H9 (cell line): Measurements from ENCODE around the gene NINL. TPM values are rescaled to one million over a fixed set of nuclear protein-coding genes. Genes with fewer than 3 reads are reported as not detected.

ENCODE experiments used
- DNase-seq: peaks from one replicate; pipeline ENCODE4 v3.0.0-alpha.2; 2017
- H2AFZ ChIP-seq: one replicate; pipeline ENCODE4 v1.6.1; 2013; ENCODE audit warnings: mild to moderate bottlenecking, low read length, control low read depth, moderate library complexity
- H2AK5ac ChIP-seq: 2 replicates; pipeline ENCODE4 v1.6.1; 2013; ENCODE audit warnings: low read length, control low read depth, mixed read lengths; ENCODE audit not compliant: insufficient read length
- H2BK120ac ChIP-seq: one replicate; pipeline ENCODE4 v1.6.1; 2013; ENCODE audit warnings: low read depth, mild to moderate bottlenecking, low read length, control low read depth, inconsistent platforms; ENCODE audit not compliant: poor library complexity, severe bottlenecking
- H2BK12ac ChIP-seq: 2 replicates; pipeline ENCODE4 v1.6.1; 2013; ENCODE audit warnings: low read length, control low read depth, mixed read lengths, low read depth; ENCODE audit not compliant: insufficient read length
- H2BK15ac ChIP-seq: 2 replicates; pipeline ENCODE4 v1.6.1; 2013; ENCODE audit warnings: low read depth, low read length, control low read depth
- H2BK20ac ChIP-seq: one replicate; pipeline ENCODE4 v1.6.1; 2013; ENCODE audit warnings: low read depth, mild to moderate bottlenecking, low read length, control low read depth, inconsistent platforms; ENCODE audit not compliant: poor library complexity, severe bottlenecking
- H2BK5ac ChIP-seq: 2 replicates; pipeline ENCODE4 v1.6.1; 2013; ENCODE audit warnings: low read length, control low read depth, mixed read lengths; ENCODE audit not compliant: insufficient read length
- H3K14ac ChIP-seq: 2 replicates; pipeline ENCODE4 v1.6.1; 2013; ENCODE audit warnings: low read length, control low read depth; ENCODE audit not compliant: insufficient read depth
- H3K18ac ChIP-seq: 2 replicates; pipeline ENCODE4 v1.6.1; 2013; ENCODE audit warnings: low read depth, mild to moderate bottlenecking, mixed read lengths, low read length, control low read depth; ENCODE audit not compliant: insufficient read length
- H3K23ac ChIP-seq: 2 replicates; pipeline ENCODE4 v1.6.1; 2013; ENCODE audit warnings: low read length, control low read depth, mixed read lengths, low read depth; ENCODE audit not compliant: insufficient read length
- H3K23me2 ChIP-seq: 2 replicates; pipeline ENCODE4 v1.6.1; 2013; ENCODE audit warnings: low read depth, mild to moderate bottlenecking, mixed read lengths, low read length, control low read depth; ENCODE audit not compliant: insufficient read length, poor library complexity, severe bottlenecking
- H3K27ac ChIP-seq: 2 replicates; pipeline ENCODE4 v1.5.1; 2013; ENCODE audit warnings: low read length, control low read depth, mixed read lengths, low read depth; ENCODE audit not compliant: insufficient read length
- H3K27me3 ChIP-seq: 2 replicates; pipeline ENCODE4 v1.6.1; 2013; ENCODE audit warnings: low read length, control low read depth, inconsistent platforms; ENCODE audit not compliant: insufficient read depth
- H3K4ac ChIP-seq: 2 replicates; pipeline ENCODE4 v1.6.1; 2013; ENCODE audit warnings: low read depth, mild to moderate bottlenecking, control low read depth, inconsistent platforms, low read length, moderate library complexity
- H3K4me1 ChIP-seq: 2 replicates; pipeline ENCODE4 v1.6.1; 2013; ENCODE audit warnings: low read length, control low read depth, inconsistent platforms; ENCODE audit not compliant: insufficient read depth
- H3K4me2 ChIP-seq: 2 replicates; pipeline ENCODE4 v1.6.1; 2013; ENCODE audit warnings: low read length, control low read depth, mixed read lengths; ENCODE audit not compliant: insufficient read length, insufficient read depth
- H3K56ac ChIP-seq: 2 replicates; pipeline ENCODE4 v1.6.1; 2013; ENCODE audit warnings: low read depth, mild to moderate bottlenecking, mixed read lengths, low read length, control low read depth; ENCODE audit not compliant: insufficient read length
- H3K79me1 ChIP-seq: 2 replicates; pipeline ENCODE4 v1.6.1; 2013; ENCODE audit warnings: low read depth, mild to moderate bottlenecking, moderate library complexity, low read length, control low read depth, inconsistent platforms; ENCODE audit not compliant: insufficient read depth, poor library complexity, severe bottlenecking
- H3K79me2 ChIP-seq: 2 replicates; pipeline ENCODE4 v1.6.1; 2013; ENCODE audit warnings: low read length, control low read depth, inconsistent platforms; ENCODE audit not compliant: insufficient read depth
- H3K9ac ChIP-seq: 2 replicates; pipeline ENCODE4 v1.6.1; 2013; ENCODE audit warnings: low read length, control low read depth, mixed read lengths; ENCODE audit not compliant: insufficient read length; ENCODE audit errors: extremely low read depth
- H3K9me3 ChIP-seq: one replicate; pipeline ENCODE4 v1.6.1; 2013; ENCODE audit warnings: low read depth, low read length, inconsistent platforms; ENCODE audit not compliant: control insufficient read depth
- H3T11ph ChIP-seq: one replicate; pipeline ENCODE4 v1.6.1; 2013; ENCODE audit warnings: mild to moderate bottlenecking, low read length, control low read depth, inconsistent platforms
- H4K20me1 ChIP-seq: one replicate; pipeline ENCODE4 v1.6.1; 2013; ENCODE audit not compliant: control insufficient read depth, insufficient read length, insufficient read depth
- H4K5ac ChIP-seq: 2 replicates; pipeline ENCODE4 v1.6.1; 2013; ENCODE audit warnings: low read depth, mild to moderate bottlenecking, mixed read lengths, low read length, control low read depth; ENCODE audit not compliant: insufficient read length
- H4K8ac ChIP-seq: replicated peaks from 2 replicates; pipeline ENCODE4 v1.6.1; 2013; ENCODE audit warnings: low read length, control low read depth, mixed read lengths, low read depth; ENCODE audit not compliant: insufficient read length
- H4K91ac ChIP-seq: 2 replicates; pipeline ENCODE4 v1.6.1; 2013; ENCODE audit warnings: low read depth, mild to moderate bottlenecking, moderate library complexity, mixed read lengths, low read length, control low read depth; ENCODE audit not compliant: insufficient read length
- H3K27ac Mint-ChIP-seq, 3 experiments: 2 replicates in 2 of 3; 3 replicates in 1 of 3; pipeline ENCODE4 v1.8.0; 2020 to 2021; ENCODE audit warnings: mixed read lengths in 3 of 3, mild to moderate bottlenecking in 1 of 3, moderate library complexity in 1 of 3
- H3K27me3 Mint-ChIP-seq: 2 replicates; pipeline ENCODE4 v1.8.0; 2021; ENCODE audit warnings: low read depth, mild to moderate bottlenecking, moderate library complexity, mixed read lengths
- H3K36me3 Mint-ChIP-seq, 3 experiments: 2 replicates in 2 of 3; 3 replicates in 1 of 3; pipeline ENCODE4 v1.8.0; 2020 to 2021; ENCODE audit warnings: low read depth in 3 of 3, mixed read lengths in 3 of 3; ENCODE audit not compliant: insufficient read depth in 1 of 3
- H3K4me1 Mint-ChIP-seq, 2 experiments: 2 replicates each; pipeline ENCODE4 v1.8.0; 2020; ENCODE audit warnings: mixed read lengths in 2 of 2
- H3K4me3 Mint-ChIP-seq, 2 experiments: 2 replicates in 1 of 2; 3 replicates in 1 of 2; pipeline ENCODE4 v1.8.0; 2020 to 2021; ENCODE audit warnings: mild to moderate bottlenecking in 2 of 2, mixed read lengths in 2 of 2, moderate library complexity in 1 of 2
- H3K9me3 Mint-ChIP-seq, 2 experiments: 2 replicates in 1 of 2; 3 replicates in 1 of 2; pipeline ENCODE4 v1.8.0; 2020; ENCODE audit warnings: mild to moderate bottlenecking in 2 of 2, mixed read lengths in 2 of 2, moderate library complexity in 1 of 2
- CTCF ChIP-seq: fragments of 200-600 bp; sonication (generic); conservative IDR thresholded peaks from 3 replicates; pipeline ENCODE4 v1.8.0; 2021; ENCODE audit warnings: antibody characterized with exemption, mild to moderate bottlenecking
- WGBS: extraction: QIAGEN DNeasy Blood & Tissue Kit; methylation state at CpG from one replicate; pipeline ENCODE4 v1.1.7; 2013; ENCODE audit warnings: missing lambda C conversion rate, low lambda C conversion rate, mixed read lengths; ENCODE audit not compliant: insufficient read length; ENCODE audit errors: extremely low coverage; 5-methylcytosine and 5-hydroxymethylcytosine counted together
- total RNA-seq: library from RNA; stranded (reverse); gene quantifications from 2 replicates; pipeline ENCODE4 v1.2.1, GENCODE V29; 2021

The NINL gene
- total RNA-seq, 1 experiment from 2014 or later: 34.3 TPM

- no peak overlapping the region for H4K5ac ChIP-seq
- H3K9me3 ChIP-seq: no peaks in the 10 kb centered on the region
- H2AFZ ChIP-seq: no peak overlapping the region
- H2BK120ac ChIP-seq: no peak overlapping the region
- no CpG with 5 or more reads among the region's 7 CpGs for WGBS
- H3K27ac ChIP-seq: no peak overlapping the region
- no peak overlapping the region for H3T11ph ChIP-seq
- no peaks in the 10 kb centered on the region for H3K4me1 ChIP-seq
- H3K79me1 ChIP-seq: peaks cover 3% of the 10 kb centered on the region
- H3K79me2 ChIP-seq: peaks cover 22% of the 10 kb centered on the region; the same call in 1 of the 2 replicates
- H2BK20ac ChIP-seq: no peak overlapping the region
- Mint-ChIP-seq H3K27ac (peak overlapping the region; percentile 46 to 92 (median 88); a peak in 4 of 7 replicates), H3K27me3 (no peaks in the 10 kb centered on the region), H3K9me3 (no peaks in the 10 kb centered on the region; a peak in 1 of 5 replicates), H3K36me3 (peaks cover 25 to 30% (median 29%) of the 10 kb centered on the region in 3 experiments), H3K4me3 (no peak overlapping the region), H3K4me1 (peaks cover 36 to 55% of the 10 kb centered on the region in 2 experiments)
- H4K8ac ChIP-seq: no peak overlapping the region
- H2BK5ac ChIP-seq: no peak overlapping the region
- H3K56ac ChIP-seq: no peak overlapping the region
- H3K23ac ChIP-seq: no peak overlapping the region
- no peaks in the 10 kb centered on the region for H3K27me3 ChIP-seq
- H3K18ac ChIP-seq: no peak overlapping the region
- TF ChIP-seq CTCF: no peak
- H3K9ac ChIP-seq: no peak overlapping the region
- H4K91ac ChIP-seq: no peak overlapping the region
- no peak for DNase-seq
- no peak overlapping the region for H2AK5ac ChIP-seq
- no peak overlapping the region for H2BK12ac ChIP-seq
- H3K4me2 ChIP-seq: no peak overlapping the region
- peaks cover 2% of the 10 kb centered on the region for H4K20me1 ChIP-seq
- H3K4ac ChIP-seq: no peak overlapping the region
- peaks cover 2% of the 10 kb centered on the region for H3K23me2 ChIP-seq
- no peak overlapping the region for H3K14ac ChIP-seq
- H2BK15ac ChIP-seq: no peak overlapping the region
Measured at GRCh38 chr20:25570148-25570530, 15.2 kb downstream of the NINL start.
